Psoas muscle (tissue), 8 donors: Measurements from ENCODE around the gene UBE3D. TPM values are rescaled to one million over a fixed set of nuclear protein-coding genes. Genes with fewer than 3 reads are reported as not detected.

Source experiments
- ATAC-seq, 4 donors: fragments of 200-7000 bp; cut with Tn5 transposase; one replicate each; pipeline ENCODE4 v1.9.1; 2020; ENCODE audit warnings: moderate library complexity in 3 of 4, mild to moderate bottlenecking in 2 of 4
- DNase-seq, 2 donors: peaks; one replicate each; pipeline ENCODE4 v3.0.0-alpha.2; 2020
- H3K27ac ChIP-seq: fragments of 200-600 bp; one replicate; pipeline ENCODE4 v1.8.0; 2022
- H3K27me3 ChIP-seq, 3 donors: fragments of 200-600 bp in 1 of 3; one replicate each; pipeline versions ENCODE4 v1.6.1 to v1.8.0; 2013 to 2022; ENCODE audit warnings: low read length in 2 of 3, mild to moderate bottlenecking in 2 of 3, moderate library complexity in 1 of 3; ENCODE audit not compliant: insufficient read depth in 3 of 3
- H3K36me3 ChIP-seq, 2 donors: fragments of 200-600 bp in 1 of 2; one replicate each; pipeline versions ENCODE4 v1.6.1 to v1.8.0; 2013 to 2022; ENCODE audit warnings: low read depth in 1 of 2, mild to moderate bottlenecking in 1 of 2, moderate library complexity in 1 of 2; ENCODE audit not compliant: insufficient read depth in 1 of 2
- H3K4me1 ChIP-seq: fragments of 200-600 bp; one replicate; pipeline ENCODE4 v1.8.0; 2022
- H3K4me3 ChIP-seq: fragments of 200-600 bp; one replicate; pipeline ENCODE4 v1.8.0; 2022; ENCODE audit warnings: mild to moderate bottlenecking
- H3K9me3 ChIP-seq: fragments of 200-600 bp; one replicate; pipeline ENCODE4 v1.8.0; 2022
- CTCF ChIP-seq: fragments of 200-600 bp; IDR thresholded peaks from one replicate; pipeline ENCODE4 v1.8.0; 2022; ENCODE audit warnings: antibody characterized with exemption
- WGBS, 3 donors: extraction: QIAGEN DNeasy Blood & Tissue Kit; methylation state at CpG; one replicate each; pipeline versions ENCODE4 v1.1.6 to v1.1.7; 2013; 5-methylcytosine and 5-hydroxymethylcytosine counted together
- intact Hi-C, 2 donors: fragments of 100-400 bp; cut with DNase I; formaldehyde crosslinking; loops; one replicate each; pipeline versions ENCODE4 v1.11.0 to v1.14.2; 2022
- polyA plus RNA-seq, 3 donors: library from polyadenylated mRNA; stranded (reverse); fragments of 200-250 nt; gene quantifications; one replicate each; pipeline ENCODE4 v1.2.3, GENCODE V29; 2013
- total RNA-seq, 4 donors: library from RNA; stranded (reverse); fragmentation: NEBNext Ultra II Directional in 2 of 4; extraction: Animal tissue kit (Norgen Biotek cat#: 25700) in 2 of 4; gene quantifications; one replicate each; pipeline versions ENCODE4 v1.2.1 to v1.2.4, GENCODE V29; 2021 to 2023
- donor health status: healthy with polysubstance abuse.
- donor health status: DM: no; HTN: no; CAD: no; lungs with moderate emphysema.
- donor health status: Bipolar disorder and iron deficiency.
- donor health status: healthy.
- donor health status: DM: yes; HTN: yes; CAD: no.
- donor health status: DM: no; HTN: no; CAD: no.
- donor health status: DM: no; HTN: no; CAD: no.
- donor health status: DM: yes; HTN: yes; CAD: no.

UBE3D gene
- total and polyA plus RNA-seq, 7 donors, result 1.9 to 3.8 (median 2.2) TPM

- Histone ChIP-seq H3K4me3 (no peak overlapping the region), H3K4me1 (no peaks in the 10 kb centered on the region), H3K9me3 (no peaks in the 10 kb centered on the region), H3K27me3 (no peaks in the 10 kb centered on the region), H3K36me3 (no peaks in the 10 kb centered on the region), H3K27ac (no peak overlapping the region)
- WGBS, 3 donors, result 84 to 90% (median 85%) methylated on average over 1 of the region's 1 CpG
- intact Hi-C loops, result no loop called here
- TF ChIP-seq CTCF, result no peak
- no peak for ATAC-seq
- DNase-seq, result no peak
Measured at GRCh38 chr6:82979657-82980056, 86.0 kb downstream of the UBE3D start.

GRCh38 chr6:82978362-82978945, 87.2 kb downstream of the UBE3D start:
- no peaks in the 10 kb centered on the region for H3K9me3 ChIP-seq
- H3K36me3 ChIP-seq, result no peaks in the 10 kb centered on the region
- TF ChIP-seq CTCF, result no peak
- DNase-seq, result no peak
- ATAC-seq, result no peak
- H3K4me1 ChIP-seq, result no peaks in the 10 kb centered on the region
- no peak overlapping the region for H3K4me3 ChIP-seq
- H3K27ac ChIP-seq, result no peak overlapping the region
- no peaks in the 10 kb centered on the region for H3K27me3 ChIP-seq
- WGBS, 3 donors, result 73 to 91% (median 86%) methylated on average over 3 of the region's 3 CpGs
- intact Hi-C loops, result no loop called here

GRCh38 chr6:82976179-82976578, 89.5 kb downstream of the UBE3D start:
- DNase-seq (no peak), ATAC-seq (no peak)
- intact Hi-C loops, result no loop called here
- TF ChIP-seq CTCF, result no peak
- no peak overlapping the region for H3K4me3 ChIP-seq
- no peaks in the 10 kb centered on the region for H3K36me3 ChIP-seq
- H3K27me3 ChIP-seq, result no peaks in the 10 kb centered on the region
- H3K9me3 ChIP-seq, result no peaks in the 10 kb centered on the region
- WGBS, 3 donors, result 29 to 59% (median 35%) methylated on average over 1 of the region's 1 CpG
- no peak overlapping the region for H3K27ac ChIP-seq
- no peaks in the 10 kb centered on the region for H3K4me1 ChIP-seq

GRCh38 chr6:82971877-82972460, 93.7 kb downstream of the UBE3D start:
- Histone ChIP-seq H3K4me1 (no peaks in the 10 kb centered on the region), H3K9me3 (no peaks in the 10 kb centered on the region), H3K27me3 (no peaks in the 10 kb centered on the region), H3K4me3 (no peak overlapping the region), H3K27ac (no peak overlapping the region), H3K36me3 (no peaks in the 10 kb centered on the region)
- no peak for TF ChIP-seq CTCF
- DNase-seq (no peak), ATAC-seq (no peak)
- intact Hi-C loops, result no loop called here
- WGBS, 3 donors, result 83 to 93% (median 84%) methylated on average over 3 of the region's 3 CpGs

- DNase-seq (no peak), ATAC-seq (no peak)
- Histone ChIP-seq H3K9me3 (no peaks in the 10 kb centered on the region), H3K27me3 (no peaks in the 10 kb centered on the region), H3K4me3 (no peak overlapping the region), H3K27ac (no peak overlapping the region), H3K36me3 (no peaks in the 10 kb centered on the region), H3K4me1 (no peaks in the 10 kb centered on the region)
- intact Hi-C loops, result no loop called here
- TF ChIP-seq CTCF, result no peak
- 81 to 91% (median 91%) methylated on average over 1 of the region's 1 CpG for WGBS, 3 donors
Measured at GRCh38 chr6:82970839-82971238, 94.8 kb downstream of the UBE3D start.
